Measurements from ENCODE around the gene FGD3. TPM values are rescaled to one million over a fixed set of nuclear protein-coding genes. Genes with fewer than 3 reads are reported as not detected.
A peak's percentile ranks its signal among the peaks of the same experiment; 100 is the strongest.

The FGD3 gene
- polyA plus RNA-seq, 1 donor, result 5.5 TPM

- no peak for DNase-seq
Measured at GRCh38 chr9:93032545-93032944, 85.2 kb downstream of the FGD3 start.

- DNase-seq, result peak; percentile 34
Measured at GRCh38 chr9:93033531-93033930, 86.2 kb downstream of the FGD3 start.

GRCh38 chr9:93035106-93035660 is 87.9 kb downstream of the FGD3 start:
- no peak for DNase-seq

GRCh38 chr9:93035821-93036351 is 88.6 kb downstream of the FGD3 start:
- no peak for DNase-seq

- DNase-seq, result no peak
Measured at GRCh38 chr9:93036887-93037475, 89.7 kb downstream of the FGD3 start.

- no peak for DNase-seq
Measured at GRCh38 chr9:93037476-93037971, 90.2 kb downstream of the FGD3 start.

- DNase-seq, result no peak
Measured at GRCh38 chr9:93038918-93039317, 91.6 kb downstream of the FGD3 start.

GRCh38 chr9:93039456-93039855 is 92.1 kb downstream of the FGD3 start:
- DNase-seq, result no peak

GRCh38 chr9:93039976-93040375 is 92.7 kb downstream of the FGD3 start:
- no peak for DNase-seq

GRCh38 chr9:93040409-93040808 is 93.1 kb downstream of the FGD3 start:
- no peak for DNase-seq

- DNase-seq, result no peak
Measured at GRCh38 chr9:93041108-93041802, 93.9 kb downstream of the FGD3 start.

GRCh38 chr9:93043122-93043521 is 95.8 kb downstream of the FGD3 start:
- no peak for DNase-seq

GRCh38 chr9:93045521-93045920 is 98.2 kb downstream of the FGD3 start:
- DNase-seq, result no peak

GRCh38 chr9:93048566-93049448 is 101.5 kb downstream of the FGD3 start:
- no peak for DNase-seq

GRCh38 chr9:93049491-93049890 is 102.2 kb downstream of the FGD3 start:
- no peak for DNase-seq

GRCh38 chr9:93050231-93050630 is 102.9 kb downstream of the FGD3 start:
- no peak for DNase-seq

- DNase-seq, result peak; percentile 63
Measured at GRCh38 chr9:93051680-93052089, 104.4 kb downstream of the FGD3 start.

GRCh38 chr9:93052791-93053540 is 105.6 kb downstream of the FGD3 start:
- no peak for DNase-seq

GRCh38 chr9:93053781-93054331 is 106.5 kb downstream of the FGD3 start:
- DNase-seq, result no peak

GRCh38 chr9:93054758-93055704 is 107.7 kb downstream of the FGD3 start:
- DNase-seq, result no peak
